ENCODE measurements around the gene GUCA2B. TPM values are rescaled to one million over a fixed set of nuclear protein-coding genes. Genes with fewer than 3 reads are reported as not detected.
A peak's percentile ranks its signal among the peaks of the same experiment; 100 is the strongest.

The GUCA2B gene
- total RNA-seq, 1 donor from 2014 or later = not detected

- Histone ChIP-seq H3K36me3 (ENCODE audit: control insufficient read depth in 3 of 3, insufficient read depth in 3 of 3, low read length in 3 of 3) (no peaks in the 10 kb centered on the region), H3K9me3 (ENCODE audit: control insufficient read depth in 3 of 3, low read length in 3 of 3) (peaks cover 0 to 4% (median 0%) of the 10 kb centered on the region in 3 donors), H3K9ac (ENCODE audit: low read depth in 1 of 3, low read length in 3 of 3) (no peak within 1 kb of the TSS), H3K27ac (ENCODE audit: low read depth, low read length) (no peak within 1 kb of the TSS), H3K4me3 (ENCODE audit: low read length in 3 of 3) (no peak within 1 kb of the TSS), H3K27me3 (ENCODE audit: control insufficient read depth in 3 of 3, insufficient read depth in 3 of 3, low read length in 3 of 3) (no peaks in the 10 kb centered on the region), H3K4me1 (ENCODE audit: control insufficient read depth in 3 of 3, insufficient read depth in 3 of 3, low read length in 3 of 3) (peaks cover 0 to 18% (median 17%) of the 10 kb centered on the region in 3 donors)
Observed at GRCh38 chr1:42164551-42165420, 11.6 kb downstream of the GUCA2B start, which contains the start of gene GUCA2A. TSS of gene GUCA2A (minus strand) at chr1:42164745. CDS start at chr1:42164712, 33 bp downstream.

GRCh38 chr1:42165511-42166210 lies 12.5 kb downstream of the GUCA2B start:
- no peak overlapping the region for H3K27ac ChIP-seq (ENCODE audit: low read depth, low read length)
- H3K9ac ChIP-seq (ENCODE audit: low read depth in 1 of 3, low read length in 3 of 3) = peak overlapping the region in 1 of 3 donors; percentile 3
- H3K4me1 ChIP-seq (ENCODE audit: control insufficient read depth in 3 of 3, insufficient read depth in 3 of 3, low read length in 3 of 3) = peaks cover 0 to 18% (median 17%) of the 10 kb centered on the region in 3 donors
- H3K27me3 ChIP-seq (ENCODE audit: control insufficient read depth in 3 of 3, insufficient read depth in 3 of 3, low read length in 3 of 3) = no peaks in the 10 kb centered on the region
- peaks cover 0 to 4% (median 0%) of the 10 kb centered on the region in 3 donors for H3K9me3 ChIP-seq (ENCODE audit: control insufficient read depth in 3 of 3, low read length in 3 of 3)
- H3K36me3 ChIP-seq (ENCODE audit: control insufficient read depth in 3 of 3, insufficient read depth in 3 of 3, low read length in 3 of 3) = no peaks in the 10 kb centered on the region
- H3K4me3 ChIP-seq (ENCODE audit: low read length in 3 of 3) = no peak overlapping the region

- Histone ChIP-seq H3K9me3 (ENCODE audit: control insufficient read depth in 3 of 3, low read length in 3 of 3) (no peaks in the 10 kb centered on the region), H3K27ac (ENCODE audit: low read depth, low read length) (no peak overlapping the region), H3K27me3 (ENCODE audit: control insufficient read depth in 3 of 3, insufficient read depth in 3 of 3, low read length in 3 of 3) (peaks cover 0 to 3% (median 0%) of the 10 kb centered on the region in 3 donors), H3K4me1 (ENCODE audit: control insufficient read depth in 3 of 3, insufficient read depth in 3 of 3, low read length in 3 of 3) (peaks cover 1 to 33% (median 30%) of the 10 kb centered on the region in 3 donors), H3K36me3 (ENCODE audit: control insufficient read depth in 3 of 3, insufficient read depth in 3 of 3, low read length in 3 of 3) (no peaks in the 10 kb centered on the region), H3K4me3 (ENCODE audit: low read length in 3 of 3) (no peak overlapping the region), H3K9ac (ENCODE audit: low read depth in 1 of 3, low read length in 3 of 3) (no peak overlapping the region)
Observed at GRCh38 chr1:42167611-42168390, 14.6 kb downstream of the GUCA2B start.

GRCh38 chr1:42168391-42168670 lies 15.1 kb downstream of the GUCA2B start:
- H3K9me3 ChIP-seq (ENCODE audit: control insufficient read depth in 3 of 3, low read length in 3 of 3) = no peaks in the 10 kb centered on the region
- H3K4me1 ChIP-seq (ENCODE audit: control insufficient read depth in 3 of 3, insufficient read depth in 3 of 3, low read length in 3 of 3) = peaks cover 7 to 38% (median 36%) of the 10 kb centered on the region in 3 donors
- peaks cover 0 to 3% (median 0%) of the 10 kb centered on the region in 3 donors for H3K27me3 ChIP-seq (ENCODE audit: control insufficient read depth in 3 of 3, insufficient read depth in 3 of 3, low read length in 3 of 3)
- no peaks in the 10 kb centered on the region for H3K36me3 ChIP-seq (ENCODE audit: control insufficient read depth in 3 of 3, insufficient read depth in 3 of 3, low read length in 3 of 3)
- H3K9ac ChIP-seq (ENCODE audit: low read depth in 1 of 3, low read length in 3 of 3) = no peak overlapping the region
- no peak overlapping the region for H3K4me3 ChIP-seq (ENCODE audit: low read length in 3 of 3)
- no peak overlapping the region for H3K27ac ChIP-seq (ENCODE audit: low read depth, low read length)

GRCh38 chr1:42168763-42169162 lies 15.6 kb downstream of the GUCA2B start:
- no peaks in the 10 kb centered on the region for H3K36me3 ChIP-seq (ENCODE audit: control insufficient read depth in 3 of 3, insufficient read depth in 3 of 3, low read length in 3 of 3)
- H3K27ac ChIP-seq (ENCODE audit: low read depth, low read length) = no peak overlapping the region
- H3K9me3 ChIP-seq (ENCODE audit: control insufficient read depth in 3 of 3, low read length in 3 of 3) = no peaks in the 10 kb centered on the region
- H3K4me3 ChIP-seq (ENCODE audit: low read length in 3 of 3) = no peak overlapping the region
- no peak overlapping the region for H3K9ac ChIP-seq (ENCODE audit: low read depth in 1 of 3, low read length in 3 of 3)
- peaks cover 0 to 3% (median 0%) of the 10 kb centered on the region in 3 donors for H3K27me3 ChIP-seq (ENCODE audit: control insufficient read depth in 3 of 3, insufficient read depth in 3 of 3, low read length in 3 of 3)
- H3K4me1 ChIP-seq (ENCODE audit: control insufficient read depth in 3 of 3, insufficient read depth in 3 of 3, low read length in 3 of 3) = peaks cover 9 to 42% (median 40%) of the 10 kb centered on the region in 3 donors

GRCh38 chr1:42170779-42171621 lies 17.8 kb downstream of the GUCA2B start:
- Histone ChIP-seq H3K27me3 (ENCODE audit: control insufficient read depth in 3 of 3, insufficient read depth in 3 of 3, low read length in 3 of 3) (peaks cover 0 to 3% (median 0%) of the 10 kb centered on the region in 3 donors), H3K4me3 (ENCODE audit: low read length in 3 of 3) (no peak overlapping the region), H3K4me1 (ENCODE audit: control insufficient read depth in 3 of 3, insufficient read depth in 3 of 3, low read length in 3 of 3) (peaks cover 9 to 41% (median 29%) of the 10 kb centered on the region in 3 donors), H3K27ac (ENCODE audit: low read depth, low read length) (no peak overlapping the region), H3K9ac (ENCODE audit: low read depth in 1 of 3, low read length in 3 of 3) (no peak overlapping the region), H3K36me3 (ENCODE audit: control insufficient read depth in 3 of 3, insufficient read depth in 3 of 3, low read length in 3 of 3) (no peaks in the 10 kb centered on the region), H3K9me3 (ENCODE audit: control insufficient read depth in 3 of 3, low read length in 3 of 3) (no peaks in the 10 kb centered on the region)

GRCh38 chr1:42171679-42172266 lies 18.6 kb downstream of the GUCA2B start:
- Histone ChIP-seq H3K9me3 (ENCODE audit: control insufficient read depth in 3 of 3, low read length in 3 of 3) (no peaks in the 10 kb centered on the region), H3K4me1 (ENCODE audit: control insufficient read depth in 3 of 3, insufficient read depth in 3 of 3, low read length in 3 of 3) (peaks cover 9 to 35% (median 25%) of the 10 kb centered on the region in 3 donors), H3K36me3 (ENCODE audit: control insufficient read depth in 3 of 3, insufficient read depth in 3 of 3, low read length in 3 of 3) (peaks cover 0 to 4% (median 0%) of the 10 kb centered on the region in 3 donors), H3K9ac (ENCODE audit: low read depth in 1 of 3, low read length in 3 of 3) (no peak overlapping the region), H3K27ac (ENCODE audit: low read depth, low read length) (no peak overlapping the region), H3K27me3 (ENCODE audit: control insufficient read depth in 3 of 3, insufficient read depth in 3 of 3, low read length in 3 of 3) (peaks cover 0 to 3% (median 0%) of the 10 kb centered on the region in 3 donors), H3K4me3 (ENCODE audit: low read length in 3 of 3) (no peak overlapping the region)

- Histone ChIP-seq H3K36me3 (ENCODE audit: control insufficient read depth in 3 of 3, insufficient read depth in 3 of 3, low read length in 3 of 3) (peaks cover 0 to 4% (median 0%) of the 10 kb centered on the region in 3 donors), H3K9me3 (ENCODE audit: control insufficient read depth in 3 of 3, low read length in 3 of 3) (no peaks in the 10 kb centered on the region), H3K4me1 (ENCODE audit: control insufficient read depth in 3 of 3, insufficient read depth in 3 of 3, low read length in 3 of 3) (peaks cover 9 to 35% (median 25%) of the 10 kb centered on the region in 3 donors), H3K4me3 (ENCODE audit: low read length in 3 of 3) (peak overlapping the region in 1 of 3 donors; percentile 41), H3K27me3 (ENCODE audit: control insufficient read depth in 3 of 3, insufficient read depth in 3 of 3, low read length in 3 of 3) (peaks cover 0 to 3% (median 0%) of the 10 kb centered on the region in 3 donors), H3K27ac (ENCODE audit: low read depth, low read length) (peak overlapping the region; percentile 30), H3K9ac (ENCODE audit: low read depth in 1 of 3, low read length in 3 of 3) (peak overlapping the region in 1 of 3 donors; percentile 57)
Observed at GRCh38 chr1:42172381-42173133, 19.3 kb downstream of the GUCA2B start.
